Fibroblast of lung (primary cell): ENCODE results near the gene NUDT7. TPM values are rescaled to one million over a fixed set of nuclear protein-coding genes. Genes with fewer than 3 reads are reported as not detected.

ENCODE experiments used
- DNase-seq, 2 donors: peaks; one replicate each; pipeline versions ENCODE4 v3.0.0 to v3.0.0-alpha.2; 2010; ENCODE audit warnings: low read depth in 2 of 2
- H2AFZ ChIP-seq: 2 replicates; pipeline ENCODE4 v1.5.1; 2012; ENCODE audit warnings: low read length, control low read depth, inconsistent platforms
- H3K27ac ChIP-seq: 2 replicates; pipeline ENCODE4 v1.5.1; 2011; ENCODE audit warnings: low read length, control low read depth; ENCODE audit not compliant: insufficient read depth
- H3K27me3 ChIP-seq: 2 replicates; pipeline ENCODE4 v1.5.1; 2011; ENCODE audit warnings: mild to moderate bottlenecking, low read length; ENCODE audit not compliant: control insufficient read depth, insufficient read depth
- H3K36me3 ChIP-seq: 2 replicates; pipeline ENCODE4 v1.5.1; 2011; ENCODE audit warnings: low read length; ENCODE audit not compliant: control insufficient read depth, insufficient read depth
- H3K4me1 ChIP-seq: 2 replicates; pipeline ENCODE4 v1.5.1; 2011; ENCODE audit warnings: low read length; ENCODE audit not compliant: control insufficient read depth, insufficient read depth; ENCODE audit errors: extremely low read depth
- H3K4me2 ChIP-seq: 2 replicates; pipeline ENCODE4 v1.5.1; 2011; ENCODE audit warnings: low read length, control low read depth; ENCODE audit not compliant: insufficient read depth; ENCODE audit errors: extremely low read depth
- H3K4me3 ChIP-seq, 4 experiments: fragments of 200-600 bp in 1 of 4; sonication (generic) in 1 of 4; replicated peaks in 1 of 4; 2 replicates each; pipeline ENCODE4 v1.5.1; 2011 to 2016; ENCODE audit warnings: low read length in 4 of 4, low read depth in 3 of 4, mild to moderate bottlenecking in 3 of 4, control low read depth in 2 of 4, inconsistent platforms in 1 of 4, mixed read lengths in 1 of 4; ENCODE audit not compliant: insufficient read depth in 1 of 4; ENCODE audit errors: control extremely low read depth in 1 of 4
- H3K79me2 ChIP-seq: 2 replicates; pipeline ENCODE4 v1.5.1; 2012; ENCODE audit warnings: mild to moderate bottlenecking, low read length, inconsistent platforms; ENCODE audit not compliant: control insufficient read depth, insufficient read depth
- H3K9ac ChIP-seq: 2 replicates; pipeline ENCODE4 v1.5.1; 2011; ENCODE audit warnings: mild to moderate bottlenecking, low read length, control low read depth; ENCODE audit not compliant: insufficient read depth
- H3K9me3 ChIP-seq: 2 replicates; pipeline ENCODE4 v1.5.1; 2012; ENCODE audit warnings: low read depth, low read length; ENCODE audit not compliant: control insufficient read depth, insufficient read depth
- H4K20me1 ChIP-seq: 2 replicates; pipeline ENCODE4 v1.5.1; 2011; ENCODE audit warnings: low read length; ENCODE audit not compliant: control insufficient read depth, insufficient read depth; ENCODE audit errors: extremely low read depth
- EZH2 ChIP-seq: IDR thresholded peaks from 2 replicates; pipeline ENCODE4 v1.5.1; 2012; ENCODE audit warnings: low read length, control low read depth, mild to moderate bottlenecking; ENCODE audit errors: missing control alignments
- polyA plus RNA-seq, 2 donors: library from polyadenylated mRNA; depleted of rRNA in 1 of 2; stranded (reverse) in 1 of 2; unstranded in 1 of 2; fragments of >200 nt; gene quantifications; 2 replicates each; pipeline ENCODE4 v1.2.1, GENCODE V29; 2011 to 2012; ENCODE audit warnings: missing spikeins in 1 of 2
- total RNA-seq: library from RNA; depleted of rRNA; stranded (reverse); fragments of >200 nt; gene quantifications from 2 replicates; pipeline ENCODE4 v1.2.1, GENCODE V29; 2014
- TF ChIP-seq, protein P1 (sequence below), 2 donors: IDR thresholded peaks in 1 of 2; conservative IDR thresholded peaks in 1 of 2; 1 replicate in 1 of 2; 2 replicates in 1 of 2; pipeline ENCODE4 v1.5.1; 2011 to 2012; ENCODE audit warnings: low read length in 2 of 2, control low read depth in 1 of 2, inconsistent platforms in 1 of 2, low read depth in 1 of 2, mild to moderate bottlenecking in 1 of 2

The NUDT7 gene
- total and polyA plus RNA-seq, 2 donors (not counting 1 experiment from before 2014, with no cell fraction given): 15.2 to 21.5 TPM

GRCh38 chr16:77790912-77791311 is 68.6 kb downstream of the NUDT7 start:
- TF ChIP-seq, protein P1, sequence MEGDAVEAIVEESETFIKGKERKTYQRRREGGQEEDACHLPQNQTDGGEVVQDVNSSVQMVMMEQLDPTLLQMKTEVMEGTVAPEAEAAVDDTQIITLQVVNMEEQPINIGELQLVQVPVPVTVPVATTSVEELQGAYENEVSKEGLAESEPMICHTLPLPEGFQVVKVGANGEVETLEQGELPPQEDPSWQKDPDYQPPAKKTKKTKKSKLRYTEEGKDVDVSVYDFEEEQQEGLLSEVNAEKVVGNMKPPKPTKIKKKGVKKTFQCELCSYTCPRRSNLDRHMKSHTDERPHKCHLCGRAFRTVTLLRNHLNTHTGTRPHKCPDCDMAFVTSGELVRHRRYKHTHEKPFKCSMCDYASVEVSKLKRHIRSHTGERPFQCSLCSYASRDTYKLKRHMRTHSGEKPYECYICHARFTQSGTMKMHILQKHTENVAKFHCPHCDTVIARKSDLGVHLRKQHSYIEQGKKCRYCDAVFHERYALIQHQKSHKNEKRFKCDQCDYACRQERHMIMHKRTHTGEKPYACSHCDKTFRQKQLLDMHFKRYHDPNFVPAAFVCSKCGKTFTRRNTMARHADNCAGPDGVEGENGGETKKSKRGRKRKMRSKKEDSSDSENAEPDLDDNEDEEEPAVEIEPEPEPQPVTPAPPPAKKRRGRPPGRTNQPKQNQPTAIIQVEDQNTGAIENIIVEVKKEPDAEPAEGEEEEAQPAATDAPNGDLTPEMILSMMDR (conservative IDR thresholded peaks at IDR 0.05 in 1 of 2, IDR thresholded peaks at IDR 0.05 in 1 of 2; ENCODE audit: low read depth in 1 of 2, low read length in 2 of 2): no peak
- TF ChIP-seq EZH2: no peak
- Histone ChIP-seq H3K4me3 (no peak overlapping the region), H2AFZ (no peak overlapping the region)

More at GRCh38 chr16:77790912-77791311, 68.6 kb downstream of the NUDT7 start:
- H3K9ac ChIP-seq: no peak overlapping the region
- no peaks in the 10 kb centered on the region for H3K4me1 ChIP-seq
- H4K20me1 ChIP-seq: no peaks in the 10 kb centered on the region
- H3K27me3 ChIP-seq: peaks cover 6% of the 10 kb centered on the region
- H3K9me3 ChIP-seq: no peaks in the 10 kb centered on the region
- no peak overlapping the region for H3K4me2 ChIP-seq
- H3K27ac ChIP-seq: no peak overlapping the region
- H3K36me3 ChIP-seq: no peaks in the 10 kb centered on the region
- H3K79me2 ChIP-seq: no peaks in the 10 kb centered on the region
- DNase-seq: peak in 1 of 2 donors; percentile 41

Other genes with a start within 250 kb of the NUDT7 start
- gene VAT1L, start 66.0 kb downstream of the NUDT7 start, total RNA-seq: 15.7 and 86.9 TPM in 2 replicates
- 17.9 and 58.2 TPM in 2 replicates for gene VAT1L, start 66.0 kb downstream of the NUDT7 start, polyA plus RNA-seq